NB4 (cell line): ENCODE data around the gene CDADC1.

Source experiments
- CTCF ChIP-seq: IDR thresholded peaks from one replicate; pipeline ENCODE4 v1.5.1; 2012; ENCODE audit warnings: low read depth, low read length
- MAX ChIP-seq: IDR thresholded peaks from 2 replicates; pipeline ENCODE4 v1.6.1; 2011; ENCODE audit warnings: low read depth, low read length
- MYC ChIP-seq: IDR thresholded peaks from 2 replicates; pipeline ENCODE4 v1.6.1; 2011; ENCODE audit warnings: low read depth, low read length
- POLR2A ChIP-seq: IDR thresholded peaks from 2 replicates; pipeline ENCODE4 v1.6.1; 2011; ENCODE audit warnings: mild to moderate bottlenecking; ENCODE audit not compliant: insufficient read length; ENCODE audit errors: extremely low read depth

- TF ChIP-seq CTCF (no peak), POLR2A (no peak), MAX (no peak), MYC (no peak)
Measured at GRCh38 chr13:49256841-49257240, 9.1 kb downstream of the CDADC1 start.
